Fibroblast of skin of right quadriceps (primary cell): ENCODE measurements around the gene RBMS3.

Experiments used
- DNase-seq: peaks from one replicate; pipeline ENCODE4 v3.0.0-alpha.2; 2013

The RBMS3 gene

DNA sequence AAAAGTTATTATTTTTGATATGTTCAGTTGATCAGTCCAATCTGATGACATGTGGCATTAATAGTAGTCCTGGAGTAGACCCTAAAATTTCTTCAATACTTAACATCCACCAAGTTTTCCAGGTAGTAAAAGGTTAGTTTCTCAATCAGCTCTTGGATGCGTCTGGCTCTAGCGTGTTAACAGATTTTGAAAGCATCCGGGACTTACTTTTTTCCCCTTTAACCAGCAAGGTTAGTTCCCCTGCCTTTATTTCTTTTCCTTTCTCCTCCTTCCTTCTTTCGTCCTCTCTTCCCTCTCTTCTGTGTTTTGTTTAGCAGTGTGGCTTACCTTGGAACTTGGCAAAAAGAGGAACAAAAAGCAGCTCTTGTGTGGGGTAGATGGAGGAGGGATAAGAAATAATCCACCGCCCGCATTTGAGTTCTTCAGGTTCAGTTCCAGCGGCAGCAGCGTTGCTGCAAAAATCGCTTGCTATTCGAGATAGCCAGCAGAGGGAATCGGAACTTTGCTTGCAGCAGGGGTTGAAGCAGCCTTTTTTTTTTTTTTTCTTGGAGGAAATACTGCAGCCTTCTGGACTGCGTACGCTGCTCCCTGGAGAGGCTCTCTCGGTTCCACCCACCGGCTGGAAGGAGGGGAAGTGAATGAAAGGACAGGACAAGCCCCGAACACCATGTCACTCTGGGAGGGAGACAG lies at the start of gene RBMS3:
TSS of gene RBMS3 (plus strand) at position 668 of the 690 bp plus-strand sequence.
- DNase-seq = peak; percentile 97

DNA sequence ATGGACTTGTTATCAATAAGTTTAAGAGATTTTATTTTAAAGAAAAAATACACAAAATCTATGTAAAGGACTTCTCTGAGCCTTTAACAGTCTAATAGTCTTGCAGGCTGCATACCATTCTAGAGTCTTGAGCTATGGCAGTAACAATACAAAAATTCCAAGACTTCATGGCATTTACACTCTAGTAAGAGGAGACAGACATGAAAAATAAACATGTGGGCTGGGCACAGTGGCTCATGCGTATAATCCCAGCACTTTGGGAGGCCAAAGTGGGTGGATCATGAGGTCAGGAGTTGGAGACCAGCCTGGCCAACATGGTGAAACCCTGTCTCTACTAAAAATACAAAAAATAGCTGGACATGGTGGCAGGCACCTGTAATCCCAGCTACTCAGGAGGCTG lies 47.7 kb upstream of the RBMS3 start:
- DNase-seq = peak; percentile 74

DNA sequence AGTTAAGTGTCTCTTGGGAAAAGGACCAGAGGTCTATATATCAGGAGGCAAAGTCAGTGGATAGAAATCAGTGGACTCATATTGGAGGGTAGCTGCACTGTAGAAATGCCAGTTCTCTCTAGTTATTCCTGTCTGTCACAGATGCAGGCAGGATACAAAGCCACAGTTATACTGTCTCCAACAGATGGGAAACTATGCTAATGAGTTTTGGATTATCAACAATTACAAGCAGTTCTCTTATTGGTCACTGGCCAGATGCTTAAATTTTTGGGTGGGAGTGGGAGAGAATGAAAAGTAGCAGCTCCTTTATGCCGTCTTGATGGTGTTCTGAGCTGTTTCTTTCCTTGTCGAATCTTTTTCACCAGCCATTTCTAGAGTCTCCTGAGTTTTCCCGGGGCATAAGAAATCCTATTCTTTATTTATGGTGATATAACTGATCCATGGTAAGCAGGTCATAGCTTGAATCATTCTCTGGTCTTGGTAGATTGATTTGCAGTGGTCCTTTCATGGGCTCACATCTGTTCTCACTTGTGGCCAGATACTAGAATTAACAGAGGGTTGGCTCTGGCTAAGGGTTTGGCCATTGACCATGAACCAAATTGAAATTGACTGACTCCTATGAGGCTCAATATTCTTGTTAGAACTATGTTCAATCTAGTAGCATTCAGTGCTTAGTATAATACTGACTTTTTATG lies 44.6 kb upstream of the RBMS3 start:
- no peak for DNase-seq

DNA sequence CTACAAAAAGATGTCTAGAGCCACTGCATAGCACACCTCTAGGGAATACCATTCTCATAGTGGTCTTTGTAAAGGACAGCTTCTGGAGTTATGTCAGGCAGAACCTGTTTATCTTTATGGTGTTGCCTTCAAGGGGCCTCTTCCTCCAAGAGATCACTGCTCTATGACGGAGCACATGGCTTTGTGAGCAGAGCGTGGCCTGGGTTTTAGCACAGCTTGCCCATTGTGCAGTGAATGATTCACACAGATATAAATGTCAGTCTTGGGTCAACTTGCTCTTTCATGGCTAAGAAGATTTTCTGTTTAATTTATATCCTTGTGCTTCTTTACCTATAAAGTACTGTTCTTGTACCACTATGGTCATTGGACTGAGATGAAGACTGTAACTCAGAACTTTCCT lies 41.5 kb upstream of the RBMS3 start:
- no peak for DNase-seq

DNA sequence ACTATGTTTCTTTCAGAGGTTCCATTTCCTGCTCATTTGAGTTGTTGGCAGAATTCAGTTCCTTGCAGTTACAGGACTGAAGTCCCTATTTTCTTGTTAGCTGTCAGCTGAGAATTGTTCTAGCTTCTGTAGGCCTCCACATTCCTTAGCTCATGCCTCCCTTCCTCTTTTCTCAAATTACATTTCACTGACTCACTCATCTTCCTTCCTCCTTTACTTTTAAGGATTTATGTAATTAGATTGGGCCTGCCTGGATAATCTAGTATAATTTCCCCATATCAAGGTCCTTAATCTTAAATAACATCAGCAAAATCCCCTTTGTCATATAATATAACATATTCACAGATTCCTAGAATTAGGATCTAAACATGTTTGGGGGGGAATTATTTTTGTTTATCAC lies 40.6 kb upstream of the RBMS3 start:
- DNase-seq = peak; percentile 72

DNA sequence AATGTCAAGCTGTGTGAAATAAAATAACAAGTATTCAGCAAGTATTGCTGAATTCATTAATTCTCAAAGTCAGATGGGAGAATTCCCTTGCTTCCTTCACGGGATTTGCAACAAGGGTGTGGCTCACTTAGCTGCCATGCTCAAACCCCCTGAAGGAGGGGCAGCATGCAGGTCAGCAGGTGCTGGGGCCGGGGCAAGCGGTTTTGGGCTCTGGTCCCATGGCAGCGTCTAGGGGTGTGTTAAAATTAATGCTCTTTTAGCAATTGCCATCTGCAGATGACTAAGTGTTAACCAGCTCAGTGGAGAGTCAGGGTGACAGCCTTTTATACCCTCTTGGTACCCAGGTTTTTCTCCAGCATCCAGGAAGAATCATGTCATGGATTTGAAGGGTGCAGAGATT lies 40.0 kb upstream of the RBMS3 start:
- no peak for DNase-seq

DNA sequence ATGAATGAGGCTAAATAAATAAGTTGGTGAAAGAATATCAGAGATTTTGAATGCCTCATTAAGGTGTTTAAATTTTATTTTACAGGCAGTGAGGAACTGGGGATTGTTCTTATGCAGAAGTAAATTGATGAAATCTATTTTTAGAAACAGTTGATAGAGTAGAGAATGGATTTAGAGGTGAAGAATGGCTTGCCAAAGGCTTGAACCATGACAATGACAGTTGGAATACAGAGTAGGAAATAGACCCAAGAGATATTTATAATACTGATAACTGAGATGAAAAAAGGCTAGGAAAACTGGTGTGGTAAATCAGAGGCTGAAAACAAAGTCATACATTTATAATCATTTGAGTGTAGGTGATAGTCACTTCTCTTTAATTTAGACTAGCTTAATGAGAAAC lies 39.0 kb upstream of the RBMS3 start:
- no peak for DNase-seq

DNA sequence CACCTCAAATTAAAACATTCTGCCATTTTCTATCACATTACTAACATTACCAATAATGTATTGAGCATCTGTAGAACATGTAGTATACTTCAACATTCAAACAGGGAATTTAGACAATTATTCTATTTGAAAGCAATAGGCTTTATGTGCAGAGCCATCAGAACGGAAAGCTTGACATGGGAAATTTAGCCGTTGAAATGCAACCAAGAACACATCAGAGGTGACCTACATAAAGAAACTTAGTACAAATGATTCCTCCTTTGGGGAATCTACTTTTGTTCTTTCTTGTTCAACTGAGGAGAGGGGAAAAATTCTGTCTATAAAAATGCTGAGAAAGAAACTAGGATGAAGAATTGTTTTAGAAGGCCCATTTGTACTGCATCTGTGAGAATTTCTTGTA lies 38.6 kb upstream of the RBMS3 start:
- DNase-seq = no peak

DNA sequence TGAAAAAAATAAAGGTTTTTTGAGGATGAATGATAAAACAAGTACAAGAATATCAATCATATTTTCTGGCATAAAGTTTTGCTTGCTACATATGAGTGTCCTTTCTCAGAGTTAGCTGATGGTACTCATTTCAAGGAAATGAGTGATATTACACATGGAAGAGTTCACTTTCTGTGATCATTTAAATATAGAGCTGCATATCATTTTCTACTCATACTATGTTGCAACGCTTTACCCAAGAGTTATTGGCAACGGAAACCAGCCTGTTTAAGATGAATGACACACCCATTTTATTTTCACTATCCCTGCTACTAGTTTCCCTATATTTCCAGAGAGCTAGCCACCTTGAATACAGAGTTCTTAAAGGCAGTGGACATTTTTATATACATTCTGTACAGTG lies 35.4 kb upstream of the RBMS3 start:
- DNase-seq = no peak

DNA sequence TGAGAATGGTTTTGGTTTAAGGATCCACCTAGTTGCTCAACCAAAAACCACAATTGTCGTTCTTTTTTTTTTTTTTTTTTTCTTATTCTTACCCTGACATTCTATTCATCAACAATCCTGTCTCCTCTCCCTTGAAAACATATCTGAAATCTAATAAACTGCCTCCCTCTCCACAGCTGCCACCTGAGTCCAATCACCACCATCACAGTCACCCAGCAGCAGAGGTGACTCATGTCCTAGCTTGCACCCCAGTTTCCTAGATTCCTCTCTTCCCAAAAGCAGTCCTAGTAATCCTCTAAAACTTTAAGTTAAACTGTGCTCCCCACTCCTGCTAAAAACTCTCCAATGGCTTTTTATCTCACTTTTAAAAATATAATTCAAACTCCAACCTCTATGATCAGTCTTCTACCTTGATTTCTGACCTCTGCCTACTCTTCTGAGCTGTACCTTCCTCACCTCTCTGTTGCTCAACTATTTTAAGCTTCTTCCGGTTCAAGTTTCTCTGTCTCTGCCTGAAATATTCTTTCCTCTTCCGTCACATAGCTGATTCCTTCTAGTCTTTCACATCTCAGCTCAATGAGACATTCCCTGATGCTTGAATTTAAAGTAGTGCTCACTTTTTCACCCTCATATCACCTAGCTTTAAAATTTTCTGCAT lies 33.7 kb upstream of the RBMS3 start:
- no peak for DNase-seq

DNA sequence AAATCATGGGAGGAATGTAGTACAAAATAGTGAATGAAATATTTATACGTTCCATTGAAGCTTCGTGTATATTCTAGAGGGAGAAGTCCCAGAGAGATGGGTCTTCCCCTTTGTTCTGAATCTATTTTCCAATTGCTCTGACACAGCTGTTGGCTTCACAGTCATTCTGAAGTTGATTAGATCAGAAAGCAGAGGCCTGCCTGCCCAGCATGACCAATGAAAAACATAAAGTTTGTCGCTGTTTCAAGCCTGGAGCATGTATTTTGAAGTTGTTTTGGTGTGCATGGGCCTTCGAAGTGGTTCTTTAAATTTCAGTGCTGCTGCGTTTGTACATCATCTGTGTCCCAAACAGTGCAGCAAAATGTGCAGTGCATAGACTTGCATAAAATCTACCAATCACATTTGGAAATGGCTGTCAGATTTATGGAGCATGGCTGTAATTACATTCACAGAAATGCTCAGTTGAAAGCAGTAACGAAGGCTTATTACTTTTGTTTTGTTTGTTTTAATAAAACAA lies 31.0 kb upstream of the RBMS3 start:
- DNase-seq = no peak

DNA sequence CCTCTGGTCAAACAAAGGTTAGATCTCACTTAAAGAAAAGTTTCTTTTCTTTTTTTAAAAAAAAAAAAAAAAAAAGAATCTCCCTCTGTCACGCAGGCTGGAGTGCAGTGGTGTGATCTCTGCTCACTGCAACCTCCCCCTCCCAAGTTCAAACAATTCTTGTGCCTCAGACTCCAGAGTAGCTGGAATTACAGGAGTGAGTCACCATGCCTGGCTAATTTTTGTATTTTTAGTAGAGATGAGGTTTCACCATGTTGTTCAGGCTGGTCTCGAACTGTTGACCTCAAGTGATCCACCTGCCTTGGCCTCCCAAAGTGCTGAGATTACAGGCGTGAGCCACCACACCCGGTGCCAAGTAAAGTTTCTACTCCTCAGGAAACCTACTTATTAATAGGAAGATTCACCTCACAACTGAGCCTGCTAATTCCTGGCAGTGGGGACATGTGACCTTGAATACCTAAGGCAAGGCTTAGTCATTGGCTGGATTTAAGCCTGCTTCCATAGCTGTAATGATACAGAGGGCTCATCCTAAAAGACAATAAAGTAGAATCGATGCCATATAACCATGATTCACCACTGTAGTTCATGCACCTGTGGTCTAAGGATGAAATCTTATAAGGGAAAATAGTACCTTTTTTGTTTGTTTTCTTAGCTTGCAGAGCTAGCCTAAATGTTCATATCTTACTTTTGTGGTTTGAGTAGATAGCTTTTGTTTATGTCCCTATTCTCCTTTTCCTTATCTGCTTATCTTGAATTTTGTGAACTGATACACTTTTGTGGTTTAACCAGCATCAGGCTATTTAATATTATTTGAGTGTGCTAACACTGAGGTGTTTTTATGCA lies 24.8 kb upstream of the RBMS3 start:
- DNase-seq = peak; percentile 53

DNA sequence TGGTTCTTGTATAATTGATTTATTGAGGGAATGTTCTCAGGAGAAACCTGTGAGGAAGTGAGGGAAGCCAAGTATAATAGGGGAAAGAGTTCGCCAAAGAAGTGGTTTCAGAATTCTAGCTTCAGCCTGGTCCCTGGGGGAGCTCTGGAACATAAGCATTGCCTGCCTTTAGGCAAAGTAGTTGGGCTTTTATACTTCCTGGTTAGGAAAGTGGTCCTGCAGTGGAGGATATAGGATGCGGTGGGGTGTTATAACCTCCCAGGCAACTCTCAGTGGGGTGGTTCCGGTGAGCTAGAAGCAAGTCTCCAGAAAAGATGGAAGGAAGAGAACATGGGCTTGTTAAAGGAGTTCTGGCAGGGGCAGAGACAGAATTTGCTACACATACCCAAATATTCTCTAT lies 22.7 kb upstream of the RBMS3 start:
- no peak for DNase-seq

DNA sequence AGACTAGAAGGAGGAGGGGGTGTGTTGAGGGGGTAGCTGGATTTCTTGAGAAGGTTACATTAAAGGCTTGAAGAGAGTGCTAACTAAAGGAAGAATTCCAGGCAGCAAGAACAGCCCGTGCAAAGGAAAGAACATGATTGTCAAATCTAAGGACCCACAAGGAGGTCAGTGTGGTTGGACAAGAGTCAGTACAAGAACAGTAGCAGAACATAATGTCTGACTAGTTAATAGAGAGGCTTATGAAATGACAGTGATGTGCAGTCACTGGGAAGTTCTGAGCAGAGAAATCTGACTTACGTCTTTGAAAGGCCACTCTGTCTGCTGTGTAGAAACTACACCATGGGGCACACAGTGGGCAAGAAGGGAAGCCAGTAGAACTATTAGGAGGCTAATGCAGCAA lies 19.8 kb upstream of the RBMS3 start:
- DNase-seq = no peak

DNA sequence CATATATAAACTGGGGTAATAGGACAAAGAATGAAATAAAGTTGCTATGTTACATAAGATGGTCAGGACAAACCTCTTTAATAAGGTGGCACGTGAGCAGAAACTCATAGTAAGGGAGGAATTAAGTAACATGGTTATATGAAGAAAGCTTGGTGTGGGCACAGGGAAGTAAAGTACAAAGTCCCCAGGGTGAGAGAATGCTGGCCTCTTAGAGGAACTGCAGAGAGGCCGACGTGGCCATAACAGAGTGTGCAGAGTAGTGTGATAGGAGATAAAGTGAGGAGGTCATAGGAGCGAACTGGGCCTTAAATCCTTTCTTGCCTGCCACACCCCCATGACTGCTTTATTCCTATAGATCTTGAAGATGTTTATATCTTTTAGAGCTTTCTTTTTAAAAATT lies 17.4 kb upstream of the RBMS3 start:
- no peak for DNase-seq

DNA sequence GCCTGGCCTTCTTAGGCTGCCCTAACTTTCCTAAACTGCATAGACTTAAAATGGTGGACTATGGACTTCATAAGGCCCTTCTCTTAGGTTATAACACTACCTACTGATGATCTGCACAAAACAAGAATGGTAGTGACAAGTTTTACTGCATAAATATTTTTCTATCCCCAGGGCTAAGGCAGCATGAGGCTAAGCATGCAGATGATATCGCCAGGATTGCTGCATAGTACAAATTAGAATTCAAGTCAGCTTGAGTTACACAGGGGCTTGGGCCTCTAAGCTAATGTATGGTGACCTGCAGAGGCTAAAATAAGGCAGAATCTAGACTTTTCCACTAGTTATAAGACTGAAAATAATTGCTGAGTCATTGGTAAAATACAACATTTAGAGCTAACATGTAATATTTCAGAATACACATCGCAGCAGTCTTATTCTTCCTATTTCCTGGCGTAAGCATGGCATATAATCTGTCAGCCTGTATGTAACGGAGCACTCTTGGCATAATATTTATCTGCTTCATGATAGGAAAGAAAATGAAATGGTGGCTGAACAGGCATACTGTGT lies 15.3 kb upstream of the RBMS3 start:
- no peak for DNase-seq

DNA sequence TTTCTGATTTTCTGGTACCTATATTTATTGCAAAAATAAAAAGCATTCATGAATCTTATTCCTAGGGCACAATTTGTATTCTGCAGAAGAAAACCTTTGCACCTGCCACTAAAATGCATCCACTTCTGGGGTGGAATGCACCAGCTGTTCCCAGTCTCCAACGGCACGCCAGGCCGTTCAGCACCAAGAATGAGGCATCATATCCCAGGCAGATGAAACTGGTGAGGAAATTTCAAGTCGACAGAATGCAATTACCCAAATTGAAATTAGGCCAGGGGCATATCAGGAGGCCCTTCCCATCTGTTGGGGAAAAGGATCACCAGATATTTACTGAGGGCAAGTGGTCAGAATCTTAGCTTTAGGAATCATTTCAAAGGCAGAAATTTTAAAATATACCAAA lies 13.6 kb upstream of the RBMS3 start:
- no peak for DNase-seq

DNA sequence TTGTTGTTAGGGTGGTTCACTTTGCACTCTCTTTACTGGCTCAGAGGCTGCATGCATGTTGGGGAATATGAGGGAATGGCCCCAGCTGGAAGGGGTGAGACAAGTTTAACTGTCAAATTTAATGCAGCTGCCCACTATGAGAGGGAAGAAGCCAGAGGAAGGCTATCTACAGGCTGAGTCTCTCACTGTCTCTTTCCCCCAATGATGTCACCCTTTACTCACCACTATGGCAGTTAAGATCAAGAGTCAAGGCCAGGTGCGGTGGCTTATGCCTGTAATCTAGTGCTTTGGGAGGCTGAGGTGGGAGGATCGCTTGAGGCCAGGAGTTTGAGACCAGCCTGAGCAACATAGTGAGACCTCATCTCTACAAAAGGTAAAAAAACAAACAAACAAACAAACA lies 12.2 kb upstream of the RBMS3 start:
- DNase-seq = no peak

DNA sequence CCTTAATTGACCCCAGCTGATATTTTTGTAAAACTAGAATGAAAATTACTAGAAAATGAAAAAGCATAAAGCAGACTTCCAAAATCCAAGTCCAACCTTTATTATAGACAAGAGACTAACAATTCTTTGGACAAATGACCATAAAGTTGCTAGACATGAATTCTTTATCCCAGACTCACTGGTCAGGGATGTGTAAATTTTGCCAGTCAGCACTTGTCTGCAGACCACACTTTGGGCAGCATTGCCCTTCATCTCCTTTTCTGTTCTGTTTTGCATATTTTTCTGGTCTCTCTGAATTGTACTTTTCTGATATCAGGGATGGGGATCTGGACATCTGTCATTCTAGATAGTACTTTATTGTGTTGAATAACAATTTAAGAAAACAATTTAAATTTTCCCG lies 10.1 kb upstream of the RBMS3 start:
- no peak for DNase-seq

DNA sequence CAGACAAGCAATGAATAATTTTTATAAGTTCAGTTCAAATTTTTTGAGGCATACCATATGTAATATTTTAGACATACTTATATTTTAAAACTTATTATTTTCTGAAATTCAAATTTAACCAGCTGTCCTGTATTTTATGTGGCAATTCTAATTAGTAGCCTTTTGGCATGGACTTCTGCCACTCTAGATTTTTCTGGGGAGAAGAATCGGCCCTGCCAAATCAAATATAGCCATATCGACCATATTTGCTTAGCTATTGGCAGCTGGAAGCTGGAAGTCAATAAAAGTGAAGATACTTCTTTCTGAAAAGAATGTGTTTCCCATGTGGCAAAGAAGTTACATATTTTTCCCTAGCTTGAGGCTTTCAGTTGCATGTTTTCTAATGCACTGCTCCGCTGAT lies 9.4 kb upstream of the RBMS3 start:
- no peak for DNase-seq

DNA sequence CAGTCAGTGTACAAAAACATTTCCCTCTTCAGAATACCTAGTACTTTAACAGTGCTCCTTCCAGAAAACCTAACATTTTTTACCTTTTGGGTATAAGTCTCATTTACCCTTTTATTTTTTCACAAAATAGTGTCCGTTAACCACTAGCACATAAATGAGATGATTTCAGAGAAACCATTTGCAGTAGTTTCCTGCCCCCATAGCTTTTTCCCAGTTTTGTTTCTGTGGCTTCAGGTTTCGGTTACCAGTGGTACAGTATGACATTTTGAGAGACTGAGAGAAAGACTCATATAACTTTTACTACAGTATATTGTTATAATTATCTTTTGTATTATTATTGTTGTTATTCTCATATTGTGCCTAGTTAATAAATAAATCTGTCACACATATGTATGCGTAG lies 6.2 kb upstream of the RBMS3 start:
- no peak for DNase-seq

DNA sequence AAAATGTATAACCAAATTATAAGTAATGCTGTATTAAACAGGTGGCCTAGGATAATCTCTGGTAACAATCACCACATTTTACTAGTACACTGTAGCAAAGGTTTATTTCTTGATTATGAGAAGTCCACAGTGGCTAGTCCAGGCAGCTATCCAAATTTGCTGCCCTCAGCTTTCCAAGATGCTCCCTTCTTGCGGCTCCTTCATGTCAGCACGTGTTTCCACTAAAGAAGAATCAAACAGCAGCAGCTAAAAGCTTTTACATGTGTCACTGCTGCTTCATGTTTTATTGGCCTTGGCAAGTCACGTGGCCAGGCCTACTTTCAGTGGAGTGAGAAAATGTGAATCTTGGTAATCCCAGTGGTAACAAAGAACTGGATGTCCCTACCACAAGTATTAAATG lies 5.6 kb upstream of the RBMS3 start:
- peak; percentile 58 for DNase-seq

DNA sequence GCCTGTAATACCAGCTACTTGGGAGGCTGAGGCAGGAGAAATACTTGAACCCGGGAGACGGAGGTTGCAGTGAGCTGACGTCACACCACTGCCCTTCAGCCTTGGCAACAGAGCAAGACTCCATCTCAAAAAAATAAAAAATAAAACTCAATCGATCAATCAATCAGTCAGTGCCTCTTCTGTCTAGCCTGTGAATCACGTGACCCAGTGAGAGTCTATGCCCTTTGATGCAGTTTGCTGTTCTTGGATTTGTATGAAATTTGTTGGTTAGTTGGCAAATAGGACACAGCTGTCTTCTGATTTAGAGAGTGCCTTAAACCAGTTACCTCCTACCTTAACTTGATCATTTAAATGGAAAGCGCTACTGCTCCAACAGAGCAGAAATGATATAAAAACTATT lies 3.6 kb upstream of the RBMS3 start:
- no peak for DNase-seq
